RCC 7860 (cell line): ENCODE measurements around the gene NCS1.
"Not testable (repeated sequence)": the region's sequence is repeated elsewhere in the genome, so short reads cannot be mapped to it uniquely, and the experiment has no call there.

Experiments used
- DNase-seq: peaks from one replicate; pipeline ENCODE4 v3.0.0-alpha.2; 2015; ENCODE audit warnings: low spot score
- FAIRE-seq: peaks from 2 replicates; lab custom pipeline; 2012; peaks lifted over from hg19 to GRCh38; lab: Jason Lieb, UNC

Gene NCS1

GRCh38 chr9:130235558-130236435 is 63.6 kb downstream of the NCS1 start:
- FAIRE-seq (no peak), DNase-seq (peak; percentile 20)

DNA sequence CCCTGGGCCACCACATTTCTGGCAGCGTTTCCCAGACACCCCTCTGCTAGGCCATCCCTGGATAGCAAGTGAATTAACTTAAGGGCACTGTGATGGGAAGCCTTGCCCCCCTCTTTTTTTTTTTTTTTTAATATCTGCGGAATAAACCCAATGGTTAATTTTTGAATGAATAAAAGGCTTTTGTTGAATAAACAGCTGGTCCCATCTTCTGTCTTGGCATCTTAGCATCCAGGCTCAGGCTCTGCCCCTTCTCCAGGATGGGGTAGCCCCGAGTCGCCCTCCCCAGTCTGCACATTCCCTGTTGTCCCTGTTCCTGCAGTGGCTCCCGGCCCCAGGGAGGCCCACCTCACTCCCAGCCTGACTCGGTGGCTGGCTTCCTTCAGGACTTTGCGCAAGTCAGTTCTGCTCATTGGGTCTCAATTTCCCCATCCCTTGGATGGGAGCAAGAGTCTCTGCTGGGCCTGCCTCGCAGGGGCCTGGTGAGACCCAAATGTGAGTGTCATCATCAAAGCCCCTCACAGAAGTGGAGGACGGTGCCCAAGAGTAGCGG is 64.3 kb downstream of the NCS1 start:
- DNase-seq (no peak), FAIRE-seq (no peak)

GRCh38 chr9:130237076-130237475 is 64.9 kb downstream of the NCS1 start:
- DNase-seq (no peak), FAIRE-seq (no peak)

DNA sequence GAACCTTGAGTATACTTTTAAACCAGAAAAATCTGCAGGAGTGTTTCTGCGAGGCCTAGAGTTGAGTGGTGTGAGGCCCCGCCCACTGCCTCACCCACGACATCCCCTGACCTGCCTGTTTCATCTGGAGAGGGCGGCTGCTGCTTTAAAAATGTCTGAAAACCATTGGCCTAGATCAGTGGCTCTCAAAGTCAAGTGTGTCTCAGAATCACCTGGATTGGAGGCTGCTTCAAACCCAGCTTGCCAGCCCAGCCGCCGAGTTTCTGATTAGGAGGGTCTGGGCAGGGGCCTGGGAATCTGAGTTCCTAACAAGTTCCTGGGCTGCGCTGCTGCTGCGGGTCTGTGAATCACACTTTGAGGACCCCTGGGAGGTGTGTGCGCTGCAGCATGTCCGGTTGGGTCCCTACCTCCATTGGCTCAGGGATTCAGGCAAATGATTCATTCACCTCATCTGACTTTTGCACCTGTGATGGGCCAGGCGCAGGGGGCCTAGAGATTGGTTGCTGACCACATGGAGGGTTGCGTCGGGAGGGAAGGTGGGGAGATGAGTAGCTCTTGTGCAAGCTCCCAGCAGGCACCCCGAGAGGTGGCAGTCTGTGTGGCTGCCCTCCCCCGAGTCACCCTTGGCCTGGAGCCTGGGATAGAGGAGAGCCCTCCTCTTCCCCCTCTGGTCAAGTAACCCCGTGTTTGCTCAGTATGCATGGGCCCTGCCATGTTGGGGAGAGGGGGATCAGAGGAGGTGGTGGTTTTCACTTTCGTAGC is 65.7 kb downstream of the NCS1 start:
- DNase-seq (no peak), FAIRE-seq (no peak)

DNA sequence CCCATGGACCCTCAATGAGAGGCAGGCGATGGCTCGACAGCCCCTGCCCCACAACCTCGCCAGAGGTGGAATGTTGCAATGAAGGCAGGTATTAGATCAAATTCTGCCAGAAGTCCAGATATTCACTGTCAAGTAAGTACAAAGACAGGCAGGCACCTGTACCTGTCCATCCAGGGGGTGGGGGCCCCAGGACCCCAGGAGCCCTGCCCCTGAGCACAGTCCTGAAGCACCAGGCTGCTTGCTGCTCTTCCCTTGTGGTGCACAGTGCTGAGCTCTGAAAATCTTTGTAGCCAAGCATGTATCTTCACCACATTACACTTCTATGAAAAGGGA is 67.1 kb downstream of the NCS1 start:
- DNase-seq: no peak
- no peak for FAIRE-seq

- FAIRE-seq: peak; percentile 68
- peak; percentile 81 for DNase-seq
Observed at GRCh38 chr9:130239741-130240241, 67.6 kb downstream of the NCS1 start.

GRCh38 chr9:130240410-130241197 is 68.4 kb downstream of the NCS1 start:
- FAIRE-seq: no peak
- DNase-seq: peak; percentile 61

- DNase-seq (no peak), FAIRE-seq (no peak)
Observed at GRCh38 chr9:130241198-130241535, 69.0 kb downstream of the NCS1 start.

DNA sequence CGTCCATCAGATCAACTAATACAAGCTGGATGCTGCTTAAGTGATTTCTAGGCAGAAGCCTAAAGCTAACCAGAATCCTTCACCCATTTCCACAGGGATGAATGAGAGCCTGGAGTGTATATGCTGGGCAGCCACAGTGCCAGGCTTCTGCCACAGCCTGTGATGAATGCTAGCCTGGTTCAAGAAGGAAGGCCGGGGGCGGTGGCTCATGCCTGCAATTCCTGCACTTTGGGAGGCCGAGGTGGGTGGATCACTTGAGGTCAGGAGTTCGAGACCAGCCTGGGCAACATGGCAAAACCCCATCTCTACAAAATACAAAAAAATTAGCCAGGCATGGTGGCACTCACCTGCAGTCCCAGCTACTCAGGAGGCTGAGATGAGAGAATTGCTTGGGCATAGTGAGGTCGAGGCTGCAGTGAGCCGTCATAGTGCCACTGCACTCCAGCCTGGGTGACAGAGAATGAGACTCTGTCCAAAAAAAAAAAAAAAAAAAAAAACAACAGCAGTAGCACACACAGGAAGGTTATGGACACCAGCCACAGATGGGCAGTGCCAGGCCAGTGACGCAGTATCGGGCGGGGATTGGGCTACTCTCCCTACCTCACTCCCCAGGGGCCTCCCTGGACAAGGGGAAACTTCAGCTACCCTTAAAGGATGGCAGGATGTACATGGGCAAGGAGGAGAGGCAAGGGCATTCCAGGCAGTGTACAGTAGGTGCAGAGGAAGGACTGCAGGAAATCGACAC is 70.2 kb downstream of the NCS1 start:
- FAIRE-seq: no peak
- no peak for DNase-seq

DNA sequence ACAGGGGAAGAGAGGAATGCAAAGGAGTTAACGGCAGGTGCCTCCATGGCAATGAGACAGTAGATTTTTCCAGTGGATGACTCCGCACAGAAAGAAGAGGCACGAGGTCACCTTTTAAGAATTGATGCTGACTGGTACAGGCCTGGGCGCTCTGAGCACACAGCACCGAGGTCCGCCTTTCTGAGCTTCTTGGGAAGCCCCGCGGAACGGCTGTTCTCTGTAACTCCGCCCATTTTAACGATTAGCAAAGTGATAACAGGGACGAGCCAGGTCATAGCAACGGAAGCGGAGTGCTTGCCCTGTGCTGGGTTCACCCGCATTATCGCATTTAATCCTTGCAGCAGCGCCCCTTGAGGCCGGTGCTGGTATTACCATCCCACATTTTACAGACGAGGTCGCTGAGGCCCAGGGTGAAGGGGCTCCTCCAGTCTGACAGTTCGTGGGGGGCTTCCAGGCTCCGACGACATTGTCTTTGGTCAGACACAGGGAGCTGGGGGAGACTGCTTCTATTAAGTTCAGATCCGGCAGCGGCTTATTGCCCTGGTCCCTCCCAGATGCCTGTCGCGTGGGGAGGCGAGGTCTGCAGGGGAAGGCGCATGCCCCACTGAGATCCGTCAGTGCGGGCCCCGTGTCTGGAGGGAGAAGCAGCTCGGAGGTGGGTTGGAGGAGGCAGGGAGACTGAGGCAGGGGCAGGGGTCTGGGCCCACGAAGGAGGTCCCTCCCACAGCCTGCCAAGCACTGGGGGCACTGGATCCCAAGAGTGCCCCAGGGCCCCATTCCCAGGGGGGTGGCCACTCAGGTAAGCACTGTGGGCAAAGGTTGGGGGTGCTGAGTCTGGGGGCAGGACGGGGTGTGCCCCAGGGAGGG is 71.0 kb downstream of the NCS1 start:
- DNase-seq (peak; percentile 82), FAIRE-seq (peak; percentile 43)

GRCh38 chr9:130243882-130244170 is 71.6 kb downstream of the NCS1 start:
- DNase-seq (no peak), FAIRE-seq (no peak)

- no peak for FAIRE-seq
- DNase-seq: no peak
Observed at GRCh38 chr9:130244548-130245165, 72.5 kb downstream of the NCS1 start.

DNA sequence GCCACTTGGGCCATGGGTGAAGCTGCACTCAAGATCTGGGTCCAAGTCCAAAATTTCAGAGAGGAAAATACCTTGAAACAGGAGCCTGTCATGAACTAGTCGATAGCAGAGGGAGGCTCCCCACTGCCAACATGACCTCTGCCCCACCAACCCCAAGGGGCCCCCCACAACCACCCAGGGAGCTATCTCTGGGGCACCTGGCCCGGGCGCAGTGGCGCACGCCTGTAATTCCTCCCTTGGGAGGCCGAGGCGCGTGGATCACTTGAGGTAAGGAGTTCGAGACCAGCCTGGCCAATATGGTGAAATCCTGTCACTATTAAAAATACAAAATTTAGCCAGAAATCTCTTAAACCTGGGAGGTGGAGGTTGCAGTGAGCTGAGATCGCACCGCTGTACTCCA is 73.3 kb downstream of the NCS1 start:
- no peak for FAIRE-seq

GRCh38 chr9:130246126-130246525 is 73.9 kb downstream of the NCS1 start:
- DNase-seq (no peak), FAIRE-seq (no peak)

More for the DNA sequence above, 73.3 kb downstream of the NCS1 start:
- no peak for DNase-seq

GRCh38 chr9:130254747-130255630 is 82.8 kb downstream of the NCS1 start:
- no peak for FAIRE-seq

DNA sequence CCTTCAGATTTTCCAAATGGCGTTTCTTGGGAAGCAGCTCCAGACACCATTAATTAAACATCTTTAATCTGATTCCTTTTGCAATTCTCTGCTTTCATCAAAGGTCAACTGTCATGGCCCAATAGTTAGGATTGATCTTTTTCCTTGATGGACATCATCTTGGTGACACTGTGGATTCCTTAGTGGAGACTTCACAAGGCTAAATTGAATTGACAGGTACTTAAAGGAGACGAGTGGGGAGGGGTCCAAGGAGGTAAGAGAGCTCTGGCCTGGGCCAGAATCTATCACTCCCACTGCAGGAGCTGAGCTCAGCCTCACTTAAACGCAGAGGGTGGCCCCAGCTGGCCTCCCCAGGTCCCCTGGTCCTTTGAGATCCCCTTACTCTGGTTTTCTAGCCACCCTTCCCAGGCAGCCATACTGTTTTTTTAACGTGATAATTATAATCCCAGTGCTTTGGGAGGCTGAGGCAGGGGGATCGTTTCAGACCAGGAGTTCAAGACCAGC is 83.5 kb downstream of the NCS1 start:
- FAIRE-seq (no peak), DNase-seq (no peak)

More at GRCh38 chr9:130254747-130255630, 82.8 kb downstream of the NCS1 start:
- no peak for DNase-seq

- DNase-seq (no peak), FAIRE-seq (no peak)
Observed at GRCh38 chr9:130256644-130257043, 84.4 kb downstream of the NCS1 start.

- not testable (repeated sequence) for DNase-seq, FAIRE-seq
Observed at GRCh38 chr9:130258137-130258536, 85.9 kb downstream of the NCS1 start.
